Panc1 (cell line): ENCODE data around the gene GOSR1. TPM values are rescaled to one million over a fixed set of nuclear protein-coding genes. Genes with fewer than 3 reads are reported as not detected.
"Not testable (repeated sequence)": the region's sequence is repeated elsewhere in the genome, so short reads cannot be mapped to it uniquely, and the experiment has no call there.

Experiments
- ATAC-seq: fragments of 200-7000 bp; cut with Tn5 transposase; 2 replicates; pipeline ENCODE4 v1.9.1; 2020; ENCODE audit warnings: mild to moderate bottlenecking, moderate library complexity
- BruUV-seq: library from RNA; stranded (reverse); fragments of 400-500 nt; replicated peaks from 2 replicates; lab custom pipeline; 2021; lab: Mats Ljungman, UMichigan
- CTCF ChIA-PET: fragments of 300-600 bp; sonication (Branson Sonifier 250); formaldehyde crosslinking; loops from one replicate; lab custom pipeline; 2022; ENCODE audit warnings: antibody characterized with exemption; lab: Charles Lee
- POLR2A ChIA-PET: fragments of 300-600 bp; sonication (Branson Sonifier 250); formaldehyde crosslinking; loops from one replicate; lab custom pipeline; 2022; ENCODE audit warnings: antibody characterized with exemption; lab: Charles Lee
- DNase-seq: peaks from one replicate; pipeline ENCODE4 v3.0.0-alpha.2; 2010; ENCODE audit warnings: low read depth, low spot score
- H3K27ac ChIP-seq: 2 replicates; pipeline ENCODE4 v1.5.1; 2011; ENCODE audit warnings: mild to moderate bottlenecking, low read length, inconsistent platforms
- H3K27me3 ChIP-seq: fragments of 200-500 bp; sonication (Bioruptor generic); 2 replicates; pipeline ENCODE4 v1.6.0; 2014; ENCODE audit warnings: low read length, inconsistent platforms; ENCODE audit not compliant: control insufficient read depth, insufficient read depth
- H3K36me3 ChIP-seq: fragments of 200-500 bp; sonication (Bioruptor generic); 2 replicates; pipeline ENCODE4 v1.5.1; 2014; ENCODE audit warnings: inconsistent platforms, mild to moderate bottlenecking, low read length, moderate library complexity; ENCODE audit not compliant: control insufficient read depth, insufficient read depth
- H3K4me1 ChIP-seq: 2 replicates; pipeline ENCODE4 v1.5.1; 2011; ENCODE audit warnings: inconsistent platforms, mild to moderate bottlenecking, low read length, moderate library complexity; ENCODE audit not compliant: control insufficient read depth, insufficient read depth
- H3K4me3 ChIP-seq, 2 experiments: 2 replicates each; pipeline ENCODE4 v1.5.1; 2011 to 2012; ENCODE audit warnings: low read depth in 2 of 2, low read length in 2 of 2, mild to moderate bottlenecking in 2 of 2, inconsistent platforms in 1 of 2, moderate library complexity in 1 of 2
- H3K9me3 ChIP-seq: fragments of 200-500 bp; sonication (Bioruptor generic); 2 replicates; pipeline ENCODE4 v1.5.1; 2014; ENCODE audit warnings: low read depth, mild to moderate bottlenecking, inconsistent platforms, low read length, moderate library complexity; ENCODE audit not compliant: control insufficient read depth, insufficient read depth
- POLR2AphosphoS5 ChIP-seq: IDR thresholded peaks from 2 replicates; pipeline ENCODE4 v1.6.1; 2012; ENCODE audit warnings: mild to moderate bottlenecking, low read depth, low read length, moderate library complexity
- REST ChIP-seq, 2 experiments: IDR thresholded peaks; 2 replicates each; pipeline ENCODE4 v1.6.1; 2011 to 2012; ENCODE audit warnings: low read depth in 2 of 2, control low read depth in 1 of 2, low read length in 1 of 2, mild to moderate bottlenecking in 1 of 2, moderate library complexity in 1 of 2; ENCODE audit not compliant: insufficient read depth in 1 of 2
- SIN3A ChIP-seq: IDR thresholded peaks from 2 replicates; pipeline ENCODE4 v1.6.1; 2012; ENCODE audit warnings: low read depth, mild to moderate bottlenecking, low read length, moderate library complexity, borderline replicate concordance; ENCODE audit not compliant: insufficient read depth
- TCF7L2 ChIP-seq: IDR thresholded peaks from 2 replicates; pipeline ENCODE4 v1.6.1; 2011; ENCODE audit warnings: mild to moderate bottlenecking, low read depth, low read length, inconsistent platforms
- in situ Hi-C: cut with HindIII; loops from 2 replicates; pipeline ENCODE4 v1.10.0; 2016; ENCODE audit warnings: low sequenced_read_pairs, low pct_unique_long_range_greater_than_20kb
- intact Hi-C: fragments of 100-400 bp; cut with micrococcal nuclease; formaldehyde crosslinking; loops from one replicate; pipeline ENCODE4 v1.10.0; 2022; ENCODE audit not compliant: unreplicated experiment
- total RNA-seq: library from RNA; stranded (reverse); gene quantifications from one replicate; pipeline ENCODE4 v1.2.1, GENCODE V29; 2021; ENCODE audit not compliant: unreplicated experiment
- TF ChIP-seq, protein P1 (sequence below): fragments of 450-650 bp; IDR thresholded peaks from 2 replicates; pipeline ENCODE4 v1.5.1; 2017; ENCODE audit warnings: mild to moderate bottlenecking

Gene GOSR1
- total RNA-seq, 1 experiment from 2014 or later, result 68.0 TPM

DNA sequence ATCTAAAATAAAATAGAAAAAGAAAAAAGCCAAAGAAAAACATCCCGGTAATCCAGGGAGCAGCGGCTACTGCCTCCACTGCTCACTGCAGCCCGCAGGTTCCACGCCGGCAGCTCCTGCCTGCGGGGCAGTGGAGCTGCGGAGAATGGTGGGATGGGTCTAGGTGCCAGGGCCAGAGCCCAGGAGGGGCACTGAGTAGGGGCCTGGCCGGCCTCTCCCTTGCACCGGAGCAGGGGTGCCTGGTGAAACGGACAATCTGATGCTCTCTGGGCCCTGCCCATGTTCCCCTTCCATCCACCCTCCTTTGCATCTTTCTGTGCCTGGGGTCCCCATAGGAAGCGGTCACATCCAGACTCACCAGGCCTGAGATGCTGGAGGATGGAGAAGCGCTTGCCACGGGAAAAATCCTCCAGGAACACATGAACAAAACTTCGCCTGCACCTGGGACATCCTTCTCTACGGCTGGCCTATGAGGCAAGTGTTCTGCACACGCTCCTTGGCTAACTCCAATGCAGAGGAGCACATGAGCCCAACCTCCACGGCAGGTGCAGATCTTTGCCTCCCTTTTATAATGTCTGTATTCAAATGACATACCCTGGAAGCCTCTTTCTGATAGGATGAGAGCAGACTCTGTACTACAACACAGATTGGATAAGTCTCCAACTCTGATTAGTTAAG lies 98.6 kb downstream of the GOSR1 start:
- H3K9me3 ChIP-seq, H3K4me3 ChIP-seq, BruUV-seq, H3K4me1 ChIP-seq, H3K36me3 ChIP-seq, POLR2A ChIA-PET, CTCF ChIA-PET, H3K27ac ChIP-seq, in situ Hi-C loops, intact Hi-C loops, DNase-seq, H3K27me3 ChIP-seq: not testable (repeated sequence)
- ATAC-seq, result peak; percentile 54; the same call in 1 of the 2 replicates

DNA sequence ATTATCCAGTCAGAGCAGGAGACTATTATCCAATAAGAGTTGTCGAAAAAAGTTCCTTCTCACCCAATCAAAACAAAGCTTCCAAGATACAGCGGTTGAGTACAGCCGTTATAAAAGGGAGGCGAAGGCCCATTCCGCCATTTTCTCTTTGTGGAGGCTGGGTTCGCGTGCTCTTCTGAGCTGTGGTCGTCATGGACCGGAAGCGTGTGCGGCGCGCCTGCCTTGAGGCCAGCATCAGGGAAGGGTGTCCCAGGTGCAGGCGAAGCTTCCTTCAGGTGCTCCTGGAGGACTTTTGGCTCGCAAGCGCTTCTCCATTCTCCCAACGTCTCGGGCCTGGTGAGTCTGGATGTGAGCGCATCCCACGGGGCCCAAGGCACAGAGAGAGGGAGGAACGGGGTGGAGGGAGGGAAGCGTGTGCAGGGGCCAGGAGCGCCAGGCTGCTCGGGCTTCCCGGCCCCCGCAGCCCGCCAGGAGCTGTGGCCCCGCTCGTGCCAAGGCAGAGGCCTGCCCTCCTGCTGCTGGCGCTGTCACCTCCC lies 99.2 kb downstream of the GOSR1 start:
- ATAC-seq, result no peak
- no peak overlapping the region for H3K27ac ChIP-seq
- DNase-seq, result no peak
- no peaks in the 10 kb centered on the region for H3K36me3 ChIP-seq
- intact Hi-C loops, result no loop called here
- TF ChIP-seq SIN3A (no peak), TCF7L2 (no peak), POLR2AphosphoS5 (no peak), REST (IDR thresholded peaks at IDR 0.05; ENCODE audit: insufficient read depth in 1 of 2, low read depth in 2 of 2, low read length in 1 of 2) (no peak)
- TF ChIP-seq, protein P1, sequence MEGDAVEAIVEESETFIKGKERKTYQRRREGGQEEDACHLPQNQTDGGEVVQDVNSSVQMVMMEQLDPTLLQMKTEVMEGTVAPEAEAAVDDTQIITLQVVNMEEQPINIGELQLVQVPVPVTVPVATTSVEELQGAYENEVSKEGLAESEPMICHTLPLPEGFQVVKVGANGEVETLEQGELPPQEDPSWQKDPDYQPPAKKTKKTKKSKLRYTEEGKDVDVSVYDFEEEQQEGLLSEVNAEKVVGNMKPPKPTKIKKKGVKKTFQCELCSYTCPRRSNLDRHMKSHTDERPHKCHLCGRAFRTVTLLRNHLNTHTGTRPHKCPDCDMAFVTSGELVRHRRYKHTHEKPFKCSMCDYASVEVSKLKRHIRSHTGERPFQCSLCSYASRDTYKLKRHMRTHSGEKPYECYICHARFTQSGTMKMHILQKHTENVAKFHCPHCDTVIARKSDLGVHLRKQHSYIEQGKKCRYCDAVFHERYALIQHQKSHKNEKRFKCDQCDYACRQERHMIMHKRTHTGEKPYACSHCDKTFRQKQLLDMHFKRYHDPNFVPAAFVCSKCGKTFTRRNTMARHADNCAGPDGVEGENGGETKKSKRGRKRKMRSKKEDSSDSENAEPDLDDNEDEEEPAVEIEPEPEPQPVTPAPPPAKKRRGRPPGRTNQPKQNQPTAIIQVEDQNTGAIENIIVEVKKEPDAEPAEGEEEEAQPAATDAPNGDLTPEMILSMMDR, result no peak
- no peak overlapping the region for H3K4me3 ChIP-seq
- in situ Hi-C loops, result no loop called here
- BruUV-seq, result no TSS peak
- no peaks in the 10 kb centered on the region for H3K27me3 ChIP-seq
- CTCF ChIA-PET, result no interaction called here
- H3K9me3 ChIP-seq, result no peaks in the 10 kb centered on the region
- POLR2A ChIA-PET, result no interaction called here
- no peaks in the 10 kb centered on the region for H3K4me1 ChIP-seq

Other genes starting within 250 kb of the GOSR1 start
- gene SLC6A4, start 241.7 kb upstream of the GOSR1 start, total RNA-seq, result not detected
- 59.0 TPM for gene BLMH, start 185.5 kb upstream of the GOSR1 start, total RNA-seq
- not detected for gene TMIGD1, start 143.4 kb upstream of the GOSR1 start, total RNA-seq
- gene CPD, start 98.5 kb upstream of the GOSR1 start, total RNA-seq, result 93.0 TPM